GM12873 (cell line): ENCODE measurements around the gene HSDL2.

Experiments used
- CTCF ChIP-seq: IDR thresholded peaks from 2 replicates; pipeline ENCODE4 v1.5.1; 2012; ENCODE audit warnings: low read depth, mild to moderate bottlenecking, moderate library complexity, low read length, control low read depth; ENCODE audit not compliant: insufficient read depth; ENCODE audit errors: missing control alignments

HSDL2 gene

GRCh38 chr9:112352209-112352608 is 27.7 kb upstream of the HSDL2 start:
- TF ChIP-seq CTCF = no peak

- TF ChIP-seq CTCF = no peak
Measured at GRCh38 chr9:112354081-112354743, 25.7 kb upstream of the HSDL2 start.

- TF ChIP-seq CTCF = no peak
Measured at GRCh38 chr9:112355427-112355897, 24.4 kb upstream of the HSDL2 start.

GRCh38 chr9:112360047-112360804 is 19.7 kb upstream of the HSDL2 start:
- TF ChIP-seq CTCF = no peak

- peak; percentile 27 for TF ChIP-seq CTCF
Measured at GRCh38 chr9:112361601-112362000, 18.3 kb upstream of the HSDL2 start.

GRCh38 chr9:112364761-112365160 is 15.1 kb upstream of the HSDL2 start:
- no peak for TF ChIP-seq CTCF

- TF ChIP-seq CTCF = peak; percentile 47
Measured at GRCh38 chr9:112366591-112366990, 13.3 kb upstream of the HSDL2 start.
